ENCODE results near the gene TBXAS1.
"Not testable (repeated sequence)": the region's sequence is repeated elsewhere in the genome, so short reads cannot be mapped to it uniquely, and the experiment has no call there.

DNA sequence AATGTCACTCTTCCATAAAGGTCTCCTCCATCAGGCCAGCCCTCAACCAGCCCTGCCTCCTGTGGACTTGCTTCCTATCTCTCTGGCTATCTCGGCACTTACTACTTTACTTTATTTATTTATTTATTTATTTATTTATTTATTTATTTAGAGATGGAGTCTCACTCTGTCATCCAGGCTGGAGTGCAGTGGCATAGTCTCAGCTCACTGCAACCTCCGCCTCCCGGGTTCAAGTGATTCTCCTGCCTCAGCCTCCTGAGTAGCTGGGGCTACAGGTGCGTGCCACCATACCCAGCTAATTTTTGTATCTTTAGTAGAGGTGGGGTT lies 14.1 kb downstream of the TBXAS1 start:
- not testable (repeated sequence) for TF ChIP-seq EZH2phosphoT487 (IDR thresholded peaks at IDR 0.05; ENCODE audit: borderline replicate concordance)
- TF ChIP-seq, protein P1, sequence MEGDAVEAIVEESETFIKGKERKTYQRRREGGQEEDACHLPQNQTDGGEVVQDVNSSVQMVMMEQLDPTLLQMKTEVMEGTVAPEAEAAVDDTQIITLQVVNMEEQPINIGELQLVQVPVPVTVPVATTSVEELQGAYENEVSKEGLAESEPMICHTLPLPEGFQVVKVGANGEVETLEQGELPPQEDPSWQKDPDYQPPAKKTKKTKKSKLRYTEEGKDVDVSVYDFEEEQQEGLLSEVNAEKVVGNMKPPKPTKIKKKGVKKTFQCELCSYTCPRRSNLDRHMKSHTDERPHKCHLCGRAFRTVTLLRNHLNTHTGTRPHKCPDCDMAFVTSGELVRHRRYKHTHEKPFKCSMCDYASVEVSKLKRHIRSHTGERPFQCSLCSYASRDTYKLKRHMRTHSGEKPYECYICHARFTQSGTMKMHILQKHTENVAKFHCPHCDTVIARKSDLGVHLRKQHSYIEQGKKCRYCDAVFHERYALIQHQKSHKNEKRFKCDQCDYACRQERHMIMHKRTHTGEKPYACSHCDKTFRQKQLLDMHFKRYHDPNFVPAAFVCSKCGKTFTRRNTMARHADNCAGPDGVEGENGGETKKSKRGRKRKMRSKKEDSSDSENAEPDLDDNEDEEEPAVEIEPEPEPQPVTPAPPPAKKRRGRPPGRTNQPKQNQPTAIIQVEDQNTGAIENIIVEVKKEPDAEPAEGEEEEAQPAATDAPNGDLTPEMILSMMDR (conservative IDR thresholded peaks at IDR 0.05; ENCODE audit: low read length) = not testable (repeated sequence)

All from Loucy (cell line).